H1 (cell line): Measurements from ENCODE around the gene SLC9C1. TPM values are rescaled to one million over a fixed set of nuclear protein-coding genes. Genes with fewer than 3 reads are reported as not detected.

Source experiments
- CTCF ChIA-PET: fragments of 300-600 bp; sonication (Branson Sonifier 250); formaldehyde crosslinking; loops from one replicate; lab custom pipeline; 2021; ENCODE audit not compliant: partially characterized antibody; lab: Charles Lee
- POLR2A ChIA-PET: fragments of 300-600 bp; sonication (Branson Sonifier 250); formaldehyde crosslinking; loops from one replicate; lab custom pipeline; 2021; ENCODE audit warnings: inconsistent platforms; ENCODE audit not compliant: partially characterized antibody; lab: Charles Lee
- DNase-seq, 2 experiments: peaks; one replicate each; pipeline versions ENCODE4 v3.0.0 to v3.0.0-alpha.2; 2010 to 2022; ENCODE audit warnings: low spot score in 2 of 2, low read depth in 1 of 2, mixed read lengths in 1 of 2
- FAIRE-seq: peaks from 2 replicates; lab custom pipeline; 2011; peaks lifted over from hg19 to GRCh38; lab: Jason Lieb, UNC
- H2AFZ ChIP-seq: 2 replicates; pipeline ENCODE4 v1.8.1; 2012; ENCODE audit warnings: low read length, inconsistent platforms
- H2AK5ac ChIP-seq: 2 replicates; pipeline ENCODE4 v1.6.1; 2013; ENCODE audit warnings: low read depth, low read length
- H2BK120ac ChIP-seq: replicated peaks from 2 replicates; pipeline ENCODE3; 2013; ENCODE audit warnings: low read depth, low read length, inconsistent platforms
- H2BK12ac ChIP-seq: 2 replicates; pipeline ENCODE4 v1.6.1; 2013; ENCODE audit warnings: low read depth, low read length
- H2BK15ac ChIP-seq: 2 replicates; pipeline ENCODE4 v1.6.1; 2013; ENCODE audit warnings: low read length
- H2BK20ac ChIP-seq: 2 replicates; pipeline ENCODE4 v1.6.1; 2013; ENCODE audit warnings: low read length
- H2BK5ac ChIP-seq: 2 replicates; pipeline ENCODE4 v1.6.1; 2013; ENCODE audit warnings: low read depth, low read length
- H3K14ac ChIP-seq: 2 replicates; pipeline ENCODE4 v1.6.1; 2013; ENCODE audit warnings: inconsistent platforms; ENCODE audit not compliant: insufficient read length
- H3K18ac ChIP-seq: 2 replicates; pipeline ENCODE4 v1.6.1; 2013; ENCODE audit warnings: low read length; ENCODE audit errors: extremely low read depth
- H3K23ac ChIP-seq: 2 replicates; pipeline ENCODE4 v1.6.1; 2013; ENCODE audit warnings: inconsistent platforms; ENCODE audit not compliant: insufficient read length
- H3K23me2 ChIP-seq: 2 replicates; pipeline ENCODE4 v1.6.1; 2013; ENCODE audit warnings: low read depth, low read length
- H3K27ac ChIP-seq: 2 replicates; pipeline ENCODE4 v1.6.1; 2011; ENCODE audit warnings: low read depth, low read length, inconsistent platforms
- H3K27me3 ChIP-seq, 4 experiments: replicated peaks in 1 of 4; 1 replicate in 1 of 4; 2 replicates in 3 of 4; pipeline versions ENCODE4 v1.6.1 to v1.8.1; 2011 to 2013; ENCODE audit warnings: low read length in 3 of 4, mild to moderate bottlenecking in 3 of 4, inconsistent platforms in 2 of 4, mixed read lengths in 2 of 4, moderate library complexity in 1 of 4; ENCODE audit not compliant: control insufficient read depth in 3 of 4, insufficient read depth in 3 of 4; ENCODE audit errors: extremely low read depth in 1 of 4
- H3K36me3 ChIP-seq, 4 experiments: 2 replicates each; pipeline versions ENCODE4 v1.6.1 to v1.8.1; 2011 to 2013; ENCODE audit warnings: mild to moderate bottlenecking in 4 of 4, low read length in 3 of 4, moderate library complexity in 2 of 4, control low read depth in 1 of 4, inconsistent platforms in 1 of 4; ENCODE audit not compliant: insufficient read depth in 4 of 4, control insufficient read depth in 2 of 4
- H3K4ac ChIP-seq: replicated peaks from 2 replicates; pipeline ENCODE3; 2013; ENCODE audit warnings: low read length, low read depth, mixed read lengths, inconsistent platforms; ENCODE audit not compliant: insufficient read length
- H3K4me1 ChIP-seq, 4 experiments: replicated peaks in 1 of 4; 1 replicate in 1 of 4; 2 replicates in 3 of 4; pipeline versions ENCODE4 v1.6.1 to v1.8.1; 2011 to 2013; ENCODE audit warnings: low read length in 3 of 4, inconsistent platforms in 2 of 4, mixed read lengths in 1 of 4; ENCODE audit not compliant: insufficient read depth in 4 of 4, control insufficient read depth in 3 of 4
- H3K4me2 ChIP-seq, 2 experiments: 2 replicates each; pipeline versions ENCODE4 v1.6.1 to v1.8.1; 2011 to 2013; ENCODE audit warnings: low read depth in 2 of 2, low read length in 2 of 2, control low read depth in 1 of 2, inconsistent platforms in 1 of 2, mild to moderate bottlenecking in 1 of 2; ENCODE audit not compliant: insufficient read depth in 1 of 2
- H3K4me3 ChIP-seq, 4 experiments: fragments of 200-600, 300-600 bp in 1 of 4; sonication (generic), shearing (Covaris generic), sonication (Bioruptor Twin) in 1 of 4; 2 replicates each; pipeline versions ENCODE4 v1.5.1 to v1.8.1; 2011 to 2016; ENCODE audit warnings: low read length in 4 of 4, low read depth in 3 of 4, control low read depth in 2 of 4, inconsistent platforms in 2 of 4, mild to moderate bottlenecking in 2 of 4, mixed read lengths in 1 of 4, moderate library complexity in 1 of 4; ENCODE audit not compliant: insufficient read depth in 2 of 4; ENCODE audit errors: extremely low read depth in 1 of 4
- H3K56ac ChIP-seq: replicated peaks from 2 replicates; pipeline ENCODE3; 2013; ENCODE audit warnings: low read depth, mild to moderate bottlenecking, mixed read lengths, low read length, inconsistent platforms; ENCODE audit not compliant: insufficient read length
- H3K79me1 ChIP-seq: 2 replicates; pipeline ENCODE4 v1.6.1; 2013; ENCODE audit warnings: low read depth, low read length, control low read depth
- H3K79me2 ChIP-seq, 2 experiments: 2 replicates each; pipeline versions ENCODE4 v1.6.1 to v1.8.1; 2012 to 2013; ENCODE audit warnings: low read length in 2 of 2, mild to moderate bottlenecking in 2 of 2, inconsistent platforms in 1 of 2; ENCODE audit not compliant: insufficient read depth in 2 of 2, control insufficient read depth in 1 of 2
- H3K9ac ChIP-seq, 4 experiments: replicated peaks in 1 of 4; 1 replicate in 1 of 4; 2 replicates in 3 of 4; pipeline versions ENCODE4 v1.6.1 to v1.8.1; 2011 to 2013; ENCODE audit warnings: low read depth in 3 of 4, low read length in 3 of 4, control low read depth in 2 of 4, mild to moderate bottlenecking in 2 of 4, moderate library complexity in 2 of 4, inconsistent platforms in 1 of 4; ENCODE audit errors: extremely low read depth in 1 of 4
- H3K9me3 ChIP-seq, 2 experiments: 2 replicates each; pipeline versions ENCODE4 v1.6.1 to v1.8.1; 2012 to 2013; ENCODE audit warnings: mild to moderate bottlenecking in 2 of 2, moderate library complexity in 2 of 2, control low read depth in 1 of 2, inconsistent platforms in 1 of 2, low read depth in 1 of 2, low read length in 1 of 2, mixed read lengths in 1 of 2; ENCODE audit not compliant: insufficient read depth in 2 of 2
- H4K20me1 ChIP-seq, 2 experiments: replicated peaks in 1 of 2; 2 replicates each; pipeline versions ENCODE3 to v1.8.1; 2011 to 2013; ENCODE audit warnings: inconsistent platforms in 2 of 2, low read length in 2 of 2, mild to moderate bottlenecking in 1 of 2; ENCODE audit not compliant: insufficient read depth in 2 of 2, control insufficient read depth in 1 of 2
- H4K5ac ChIP-seq: 2 replicates; pipeline ENCODE4 v1.6.1; 2013; ENCODE audit warnings: low read length, low read depth, mixed read lengths, inconsistent platforms; ENCODE audit not compliant: insufficient read length
- H4K8ac ChIP-seq: 2 replicates; pipeline ENCODE4 v1.8.0; 2013; ENCODE audit warnings: mild to moderate bottlenecking, moderate library complexity, low read length, inconsistent platforms; ENCODE audit not compliant: insufficient read depth; ENCODE audit errors: extremely low read depth
- H4K91ac ChIP-seq: replicated peaks from 2 replicates; pipeline ENCODE3; 2013; ENCODE audit warnings: low read length, mixed read lengths, inconsistent platforms; ENCODE audit not compliant: insufficient read length
- CHD2 ChIP-seq: IDR thresholded peaks from 2 replicates; pipeline ENCODE4 v1.6.1; 2012; ENCODE audit warnings: low read length, improper control_type of control experiment
- HDAC6 ChIP-seq: IDR thresholded peaks from one replicate; pipeline ENCODE4 v1.7.1; 2012; ENCODE audit warnings: low read depth, mild to moderate bottlenecking, inconsistent platforms, low read length, moderate library complexity
- KDM1A ChIP-seq: fragments of 200-600, 300-600 bp; sonication (generic); IDR thresholded peaks from 2 replicates; pipeline ENCODE4 v1.7.1; 2016; ENCODE audit warnings: mild to moderate bottlenecking, low read length, borderline replicate concordance
- MAFK ChIP-seq: IDR thresholded peaks from 2 replicates; pipeline ENCODE4 v1.6.1; 2012; ENCODE audit warnings: low read depth, mild to moderate bottlenecking, improper control_type of control experiment, low read length
- POLR2A ChIP-seq, 2 experiments: IDR thresholded peaks; 1 replicate in 1 of 2; 2 replicates in 1 of 2; pipeline ENCODE4 v1.6.1; 2011; ENCODE audit warnings: low read depth in 2 of 2, low read length in 2 of 2, mild to moderate bottlenecking in 2 of 2; ENCODE audit errors: control extremely low read depth in 1 of 2
- SAP30 ChIP-seq: fragments of 300-600 bp; sonication (generic); IDR thresholded peaks from 2 replicates; pipeline ENCODE4 v1.7.1; 2012; ENCODE audit warnings: low read length, moderate library complexity, mild to moderate bottlenecking, inconsistent platforms; ENCODE audit not compliant: insufficient read depth, insufficient replicate concordance
- TBP ChIP-seq: IDR thresholded peaks from 2 replicates; pipeline ENCODE4 v1.6.1; 2011; ENCODE audit warnings: low read depth, low read length, improper control_type of control experiment
- WGBS, 2 experiments: shearing (Covaris generic) in 1 of 2; methylation state at CpG; one replicate each; pipeline versions ENCODE4 v1.1.6 to v1.1.7; 2013 to 2015; ENCODE audit warnings: low lambda C conversion rate in 2 of 2, mixed read lengths in 2 of 2, inconsistent platforms in 1 of 2, low coverage in 1 of 2, missing lambda C conversion rate in 1 of 2; ENCODE audit not compliant: insufficient replicate concordance in 2 of 2, insufficient coverage in 1 of 2, insufficient read length in 1 of 2; ENCODE audit errors: extremely low coverage in 1 of 2, missing lambda C conversion rate in 1 of 2; 5-methylcytosine and 5-hydroxymethylcytosine counted together
- polyA plus RNA-seq, 7 experiments: library from polyadenylated mRNA; depleted of rRNA in 3 of 7; stranded (reverse) in 5 of 7; unstranded in 2 of 7; fragments of >200 nt in 5 of 7; fragments of 200-250 nt in 2 of 7; gene quantifications; 1 replicate in 5 of 7; 2 replicates in 1 of 7; 4 replicates in 1 of 7; pipeline versions ENCODE4 v1.2.1 to v1.2.3, GENCODE V29; 2011 to 2013; ENCODE audit warnings: missing spikeins in 2 of 7, mixed read lengths in 2 of 7
- total RNA-seq: library from RNA; stranded (reverse); fragmentation: NEBNext Ultra II Directional; extraction: Animal tissue kit (Norgen Biotek cat#: 25700); gene quantifications from 2 replicates; pipeline ENCODE4 v1.2.1, GENCODE V29; 2021
- TF ChIP-seq, protein P1 (sequence below): IDR thresholded peaks from 2 replicates; pipeline ENCODE4 v1.6.1; 2011; ENCODE audit warnings: low read length, improper control_type of control experiment
- TF ChIP-seq, protein P2 (sequence below): IDR thresholded peaks from 2 replicates; pipeline ENCODE4 v1.6.1; 2012; ENCODE audit warnings: inconsistent platforms

Gene SLC9C1
- total and polyA plus RNA-seq, 2 of the 8 experiments (the other 6 are each of a cell fraction or from before 2014, with no cell fraction given): 0.15 to 0.24 TPM

DNA sequence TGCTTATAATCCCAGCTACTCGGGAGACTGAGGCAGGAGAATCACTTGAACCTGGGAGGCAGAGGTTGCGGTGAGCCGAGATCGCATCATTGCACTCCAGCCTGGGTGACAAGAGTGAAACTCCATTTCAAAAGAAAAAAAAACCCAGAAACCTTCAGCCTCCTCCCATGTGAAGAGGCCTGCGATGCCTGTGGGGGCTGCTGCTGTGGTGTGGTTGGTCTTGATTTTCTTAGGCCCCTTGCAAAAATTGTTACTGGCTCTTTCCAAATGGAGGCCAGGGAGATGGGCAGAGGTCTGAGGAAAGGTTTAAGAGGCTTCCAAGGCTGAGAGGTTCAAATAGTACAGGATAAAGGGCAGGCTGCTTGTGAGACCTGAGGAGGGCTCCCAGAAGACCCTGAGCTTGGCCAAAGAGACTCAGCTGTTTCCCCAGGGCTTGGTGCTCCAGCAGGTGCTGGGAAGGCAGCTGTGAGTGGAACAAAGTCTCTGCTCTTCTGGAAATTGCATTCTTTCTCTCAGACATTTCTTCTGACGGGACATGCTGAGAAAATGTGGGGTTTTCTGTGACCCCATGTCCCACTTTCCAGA, 179.3 kb downstream of the SLC9C1 start:
- H3K4me3 ChIP-seq: no peak overlapping the region
- no peak overlapping the region for H3K14ac ChIP-seq
- H2BK12ac ChIP-seq: no peak overlapping the region
- FAIRE-seq (no peak), DNase-seq (no peak)
- no peaks in the 10 kb centered on the region for H3K79me2 ChIP-seq
- H3K36me3 ChIP-seq: peaks cover 0 to 8% (median 3%) of the 10 kb centered on the region in 4 experiments; a peak in 6 of 8 replicates
- H3K9ac ChIP-seq: no peak overlapping the region
- H4K20me1 ChIP-seq: no peaks in the 10 kb centered on the region
- H3K23me2 ChIP-seq: no peaks in the 10 kb centered on the region
- no peak overlapping the region for H3K4me2 ChIP-seq
- no peaks in the 10 kb centered on the region for H3K9me3 ChIP-seq
- no peak overlapping the region for H3K18ac ChIP-seq
- H3K27me3 ChIP-seq: no peaks in the 10 kb centered on the region
- H2BK15ac ChIP-seq: no peak overlapping the region
- no peak overlapping the region for H4K91ac ChIP-seq
- H3K4me1 ChIP-seq: peaks cover 0 to 4% (median under 1%) of the 10 kb centered on the region in 4 experiments; a peak in 2 of 7 replicates
- no peak overlapping the region for H4K5ac ChIP-seq
- WGBS, 2 experiments: 97% methylated on average over 6 of the region's 6 CpGs; no CpG with 5 or more reads in 1 of the 2 experiments
- no peak overlapping the region for H2AFZ ChIP-seq
- H2BK20ac ChIP-seq: no peak overlapping the region
- H3K4ac ChIP-seq: no peak overlapping the region
- H3K56ac ChIP-seq: no peak overlapping the region
- ChIA-PET POLR2A (no interaction called here), CTCF (interaction anchor here (1.3 to 1.4 kb wide), 2 partner anchors 8 to 10 kb away, joined by 3 to 8 read pairs; no protein-coding TSS in a partner anchor)
- no peak overlapping the region for H2BK120ac ChIP-seq
- no peak overlapping the region for H2AK5ac ChIP-seq
- H2BK5ac ChIP-seq: no peak overlapping the region
- H3K79me1 ChIP-seq: no peaks in the 10 kb centered on the region
- TF ChIP-seq HDAC6 (no peak), SAP30 (no peak), TBP (no peak), POLR2A (IDR thresholded peaks at IDR 0.05; ENCODE audit: control extremely low read depth in 1 of 2, low read depth in 2 of 2, low read length in 2 of 2) (no peak), CHD2 (no peak), MAFK (no peak), KDM1A (no peak)
- TF ChIP-seq, protein P1, sequence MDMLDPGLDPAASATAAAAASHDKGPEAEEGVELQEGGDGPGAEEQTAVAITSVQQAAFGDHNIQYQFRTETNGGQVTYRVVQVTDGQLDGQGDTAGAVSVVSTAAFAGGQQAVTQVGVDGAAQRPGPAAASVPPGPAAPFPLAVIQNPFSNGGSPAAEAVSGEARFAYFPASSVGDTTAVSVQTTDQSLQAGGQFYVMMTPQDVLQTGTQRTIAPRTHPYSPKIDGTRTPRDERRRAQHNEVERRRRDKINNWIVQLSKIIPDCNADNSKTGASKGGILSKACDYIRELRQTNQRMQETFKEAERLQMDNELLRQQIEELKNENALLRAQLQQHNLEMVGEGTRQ: no peak
- TF ChIP-seq, protein P2, sequence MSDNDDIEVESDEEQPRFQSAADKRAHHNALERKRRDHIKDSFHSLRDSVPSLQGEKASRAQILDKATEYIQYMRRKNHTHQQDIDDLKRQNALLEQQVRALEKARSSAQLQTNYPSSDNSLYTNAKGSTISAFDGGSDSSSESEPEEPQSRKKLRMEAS: no peak
- no peak overlapping the region for H4K8ac ChIP-seq
- H3K23ac ChIP-seq: no peak overlapping the region
- no peak overlapping the region for H3K27ac ChIP-seq
